ENCODE measurements around the gene DOC2B.
"Not testable (repeated sequence)": the region's sequence is repeated elsewhere in the genome, so short reads cannot be mapped to it uniquely, and the experiment has no call there.

The DOC2B gene

DNA sequence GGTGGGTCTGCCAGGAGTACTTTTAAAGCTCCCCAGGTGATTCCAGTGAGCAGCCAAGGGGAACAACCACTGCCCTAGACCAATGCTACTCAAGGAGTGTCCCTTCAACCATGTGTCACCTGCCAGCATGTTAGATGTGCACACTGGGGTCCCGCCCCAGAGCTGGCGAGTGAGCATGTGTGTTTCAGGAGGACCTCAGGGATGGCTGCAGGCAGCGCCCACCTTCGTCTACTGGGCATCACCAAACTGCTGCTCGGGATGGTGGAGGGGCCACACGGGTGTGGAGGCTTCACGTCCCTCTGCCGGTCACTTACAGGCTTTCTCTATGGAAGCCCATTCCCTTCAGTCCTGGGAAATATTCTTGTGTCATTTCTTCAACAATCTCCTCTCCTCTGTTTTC is 29.0 kb upstream of the DOC2B start:
- DNase-seq, result no peak

DNA sequence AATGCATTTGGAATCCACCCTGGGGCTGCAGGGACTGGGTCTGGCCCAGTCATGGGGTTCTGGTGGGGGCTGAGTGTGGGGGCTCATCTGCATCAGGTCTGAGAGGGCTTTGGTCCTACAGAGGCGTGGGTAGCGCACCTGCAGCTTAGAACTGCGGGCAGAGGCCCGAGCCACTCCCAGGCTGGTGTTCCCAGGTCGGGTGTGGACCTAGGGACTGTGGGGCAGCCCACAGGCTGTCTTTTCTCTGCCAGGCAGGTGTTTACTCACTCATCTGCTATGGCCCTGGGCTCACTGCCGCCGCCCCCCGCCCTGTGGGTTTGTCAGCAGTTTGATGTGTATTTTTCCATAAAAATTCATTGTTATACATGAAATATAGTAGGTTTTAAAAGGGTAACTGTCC is 27.0 kb upstream of the DOC2B start:
- DNase-seq, result no peak

DNA sequence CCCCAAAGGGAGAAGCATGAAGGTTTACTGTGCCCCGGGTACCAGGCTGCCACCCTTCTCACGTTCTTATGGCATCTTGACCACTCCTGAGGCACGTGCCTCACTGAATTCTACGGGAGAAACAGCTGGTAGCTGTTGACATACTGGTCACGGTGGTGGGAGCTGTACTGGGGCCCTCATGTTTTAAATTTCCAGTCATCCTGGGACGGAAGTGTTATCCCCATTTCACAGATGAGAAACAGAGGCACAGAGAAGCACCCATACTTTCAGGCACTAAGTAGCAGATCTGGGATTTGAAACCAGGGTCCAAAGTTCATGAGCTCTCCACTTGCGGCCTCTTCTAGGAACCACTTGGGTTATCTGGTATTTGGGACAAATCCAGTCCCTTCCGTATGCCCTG is 26.3 kb upstream of the DOC2B start:
- no peak for DNase-seq

DNA sequence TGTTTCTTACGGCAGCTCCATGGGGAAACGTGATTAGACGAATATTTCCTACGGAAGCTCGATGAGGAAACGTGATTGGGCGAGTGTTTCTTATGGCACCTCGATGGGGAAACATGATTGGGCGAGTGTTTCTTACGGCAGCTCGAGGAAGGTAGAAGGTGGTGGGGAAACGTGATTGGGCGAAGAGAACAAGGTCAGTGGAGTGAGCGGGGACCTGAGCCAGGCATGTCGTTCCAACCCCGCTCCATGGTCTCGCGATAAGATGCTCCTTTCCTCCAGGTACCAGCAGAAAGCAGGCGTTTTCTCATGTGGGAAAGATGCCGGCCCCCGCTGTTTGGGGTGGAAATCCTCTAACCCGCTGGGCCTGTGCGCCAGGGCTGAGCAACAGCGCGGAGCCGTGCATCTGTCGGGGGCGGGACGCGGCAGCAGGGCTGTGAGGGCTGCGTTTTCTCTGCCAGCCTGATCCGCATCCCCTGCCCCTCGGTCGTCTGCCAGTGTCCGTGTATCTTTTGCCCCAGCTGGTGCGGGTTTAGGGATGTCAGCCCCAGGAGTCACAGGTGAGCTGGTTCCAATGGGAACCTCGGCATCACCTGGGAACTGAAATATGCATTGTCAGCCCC is 25.6 kb upstream of the DOC2B start:
- no peak for DNase-seq

DNA sequence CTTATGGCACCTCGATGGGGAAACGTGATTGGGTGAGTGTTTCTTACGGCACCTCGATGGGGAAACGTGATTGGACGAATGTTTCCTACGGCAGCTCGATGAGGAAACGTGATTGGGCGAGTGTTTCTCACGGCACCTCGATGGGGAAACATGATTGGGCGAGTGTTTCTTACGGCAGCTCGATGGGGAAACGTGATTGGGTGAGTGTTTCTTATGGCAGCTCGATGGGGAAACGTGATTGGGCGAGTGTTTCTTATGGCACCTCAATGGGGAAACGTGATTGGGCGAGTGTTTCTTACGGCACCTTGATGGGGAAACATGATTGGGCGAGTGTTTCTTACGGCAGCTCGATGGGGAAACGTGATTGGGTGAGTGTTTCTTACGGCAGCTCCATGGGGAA is 25.0 kb upstream of the DOC2B start:
- not testable (repeated sequence) for DNase-seq

DNA sequence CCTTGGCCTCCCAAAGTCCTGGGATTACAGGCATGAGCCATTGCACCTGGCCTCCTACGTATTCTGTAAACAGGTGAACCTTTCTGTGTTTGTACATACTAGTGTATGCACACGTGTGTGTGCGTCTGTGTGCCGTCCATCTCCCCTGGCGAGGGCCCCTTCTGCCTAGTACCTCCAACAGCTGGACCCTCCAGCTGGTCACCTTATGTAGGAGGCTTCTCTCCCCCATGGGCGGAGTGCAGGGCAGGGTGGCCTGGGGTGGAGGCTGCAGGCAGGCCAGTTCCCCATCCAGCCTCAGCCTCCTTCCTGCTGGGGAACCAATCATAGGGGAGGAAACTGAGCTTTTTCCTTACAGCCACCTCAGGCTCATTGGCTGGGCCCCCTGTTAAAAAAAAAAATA is 24.4 kb upstream of the DOC2B start:
- no peak for DNase-seq

DNA sequence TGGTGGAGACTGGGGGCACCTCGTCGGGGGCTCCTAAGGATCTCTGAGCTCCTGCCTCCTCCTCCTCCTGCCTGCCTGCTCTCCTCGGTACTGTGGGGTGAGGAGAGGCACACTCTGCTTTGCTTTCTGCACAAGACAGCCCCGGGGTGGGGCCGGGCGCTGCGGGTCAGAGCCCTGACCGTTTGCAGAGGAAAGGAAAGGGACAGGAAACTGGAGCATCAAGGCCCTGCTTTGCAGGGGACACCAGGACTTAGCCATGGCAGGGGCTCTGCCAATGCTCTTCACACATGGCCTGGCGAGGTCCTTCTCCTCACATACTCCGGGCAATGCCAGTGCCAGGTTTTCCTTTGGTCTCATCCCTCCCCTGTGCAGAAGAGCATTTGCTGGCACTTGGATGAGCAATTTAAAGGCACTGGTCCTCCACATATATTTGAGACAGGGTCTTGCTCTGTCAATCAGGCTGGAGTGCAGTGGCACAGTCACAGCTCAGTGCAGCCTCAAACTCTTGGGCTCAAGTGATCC is 23.8 kb upstream of the DOC2B start:
- no peak for DNase-seq

DNA sequence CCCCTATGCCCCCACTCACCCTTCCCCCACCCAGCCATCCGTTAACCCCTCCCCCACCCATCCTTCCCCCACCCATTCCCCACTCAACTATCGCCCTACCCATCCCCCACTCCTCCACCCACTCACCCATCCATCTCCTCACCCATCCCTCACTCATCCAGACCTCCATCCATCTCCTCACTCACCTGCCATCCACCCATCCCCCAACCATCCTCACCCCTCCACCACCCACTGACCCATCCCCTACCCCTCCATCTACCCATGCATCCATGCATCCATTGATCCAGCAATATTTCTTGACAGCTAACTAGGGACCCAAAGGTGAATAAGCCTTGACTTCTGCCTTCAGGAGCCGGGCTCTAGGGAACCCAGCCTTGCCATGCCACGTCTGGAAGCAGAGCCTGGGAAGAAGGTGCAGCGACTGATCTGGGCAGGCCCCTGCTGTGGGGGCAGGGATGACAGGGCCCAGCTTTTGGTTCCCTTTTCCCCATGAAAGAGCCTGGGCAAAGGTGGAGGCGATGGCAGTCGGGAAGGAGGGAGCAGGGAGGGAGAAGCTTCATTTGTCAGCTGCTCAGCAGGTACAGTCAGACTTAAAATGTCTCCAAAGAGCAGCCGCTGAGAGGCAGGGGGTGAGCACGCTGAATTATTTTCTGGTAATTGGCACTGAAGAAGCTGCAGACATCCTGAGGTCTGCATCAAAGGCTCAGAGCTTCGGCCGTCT is 23.1 kb upstream of the DOC2B start:
- DNase-seq, result no peak

DNA sequence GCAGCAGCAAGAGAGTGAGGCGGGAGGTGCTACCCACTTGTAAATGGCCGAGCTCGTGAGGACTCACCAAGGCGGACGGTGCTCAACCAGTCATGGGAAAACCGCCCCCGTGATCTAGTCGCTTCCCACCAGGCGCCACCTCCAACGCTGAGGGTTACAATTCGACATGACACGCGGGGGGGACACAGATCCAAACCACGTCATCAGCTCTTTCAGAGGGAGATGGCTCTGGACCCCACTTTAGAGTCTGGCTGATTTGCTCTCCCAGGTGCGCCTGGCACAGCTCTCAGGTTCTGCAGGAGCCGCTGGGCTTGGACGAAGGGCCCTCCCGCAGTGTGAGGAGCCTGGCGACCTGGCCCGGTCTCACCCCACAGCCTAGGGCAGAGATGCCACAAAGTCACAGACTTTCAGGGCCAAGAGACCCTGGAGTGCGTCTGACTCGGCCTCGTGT is 21.1 kb upstream of the DOC2B start:
- no peak for DNase-seq

DNA sequence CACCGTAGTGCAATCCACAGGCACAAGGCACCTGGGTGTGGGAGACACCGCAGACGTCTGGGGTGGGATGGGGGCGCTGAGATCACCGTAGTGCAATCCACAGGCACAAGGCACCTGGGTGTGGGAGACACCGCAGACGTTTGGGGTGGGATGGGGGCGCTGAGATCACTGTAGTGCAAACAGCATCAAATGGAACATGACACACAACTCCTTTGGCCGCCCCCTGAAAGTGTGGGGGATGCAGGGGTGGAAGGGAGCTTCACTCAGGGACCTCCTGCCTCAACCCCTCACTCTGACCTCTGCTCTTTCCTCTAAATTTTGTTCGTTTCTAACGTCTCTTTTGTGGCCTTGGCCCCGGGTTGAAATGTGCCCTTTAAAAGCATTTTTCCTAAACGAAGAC is 20.3 kb upstream of the DOC2B start:
- not testable (repeated sequence) for DNase-seq

DNA sequence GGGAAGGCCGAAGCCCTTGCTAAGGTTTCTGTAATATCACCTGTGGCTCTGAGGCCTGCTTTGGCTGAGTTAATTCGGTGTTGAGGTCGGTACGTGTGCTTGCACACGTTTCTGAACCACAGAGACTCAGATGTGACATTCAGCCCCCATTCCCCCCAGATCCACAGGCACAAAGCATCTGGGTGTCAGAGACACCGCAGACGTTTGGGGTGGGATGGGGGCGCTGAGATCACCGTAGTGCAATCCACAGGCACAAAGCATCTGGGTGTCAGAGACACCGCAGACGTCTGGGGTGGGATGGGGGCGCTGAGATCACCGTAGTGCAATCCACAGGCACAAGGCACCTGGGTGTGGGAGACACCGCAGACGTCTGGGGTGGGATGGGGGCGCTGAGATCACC is 19.8 kb upstream of the DOC2B start:
- DNase-seq, result not testable (repeated sequence)

DNA sequence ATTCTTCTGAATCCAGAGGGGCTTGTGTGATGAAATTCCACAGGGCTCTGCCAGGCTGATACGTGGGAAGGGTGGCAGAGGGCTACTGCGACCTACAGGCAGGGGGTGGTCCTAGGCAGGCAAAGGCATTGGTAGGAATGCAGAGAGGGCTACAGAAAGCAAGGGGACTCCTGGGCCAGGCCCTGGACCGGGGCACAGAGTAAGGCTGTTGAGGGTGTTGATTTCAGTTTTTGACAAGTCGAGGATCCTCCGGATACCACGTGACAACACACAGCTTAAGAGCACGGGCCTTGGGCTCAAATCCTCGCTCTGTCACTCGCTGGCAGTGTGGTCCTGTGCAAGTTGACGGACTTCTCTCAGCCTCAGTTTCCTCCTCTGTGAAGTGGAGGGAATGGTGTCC is 19.1 kb upstream of the DOC2B start:
- no peak for DNase-seq

DNA sequence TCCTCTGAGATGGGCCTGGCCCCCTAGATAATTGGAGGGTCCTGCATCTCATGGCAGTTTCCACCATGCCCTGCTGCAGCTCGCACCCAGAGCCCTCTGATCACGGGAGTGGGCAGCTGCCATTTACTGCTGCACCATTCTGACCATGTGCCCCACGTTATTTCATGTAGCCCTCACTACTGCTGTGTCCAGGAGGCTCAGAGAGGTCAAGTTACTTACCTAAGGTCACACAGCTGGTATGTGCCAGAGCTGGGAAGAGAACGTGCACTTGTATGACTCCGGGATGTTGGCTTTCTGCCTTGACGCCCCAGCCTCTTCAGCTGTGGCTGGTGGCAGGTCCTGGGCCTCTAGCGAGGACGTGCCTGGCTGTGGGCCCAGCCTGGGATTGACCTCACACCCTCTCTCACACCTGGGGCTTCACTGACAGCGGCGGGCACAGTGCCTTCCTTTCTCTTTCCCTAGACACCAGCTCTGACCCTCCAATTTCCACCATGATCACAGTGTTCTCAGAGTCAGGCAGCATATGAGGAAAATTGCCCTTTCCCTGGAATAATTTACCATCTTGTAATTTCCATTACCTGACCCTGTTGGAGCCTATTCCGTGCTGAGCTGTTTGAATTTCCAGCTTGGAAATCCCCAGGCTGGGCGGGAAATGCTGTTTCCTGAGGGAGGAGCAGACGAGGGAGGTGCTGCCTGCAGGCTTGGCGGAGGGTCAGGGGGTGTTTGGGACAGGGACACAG is 18.5 kb upstream of the DOC2B start:
- DNase-seq, result no peak

DNA sequence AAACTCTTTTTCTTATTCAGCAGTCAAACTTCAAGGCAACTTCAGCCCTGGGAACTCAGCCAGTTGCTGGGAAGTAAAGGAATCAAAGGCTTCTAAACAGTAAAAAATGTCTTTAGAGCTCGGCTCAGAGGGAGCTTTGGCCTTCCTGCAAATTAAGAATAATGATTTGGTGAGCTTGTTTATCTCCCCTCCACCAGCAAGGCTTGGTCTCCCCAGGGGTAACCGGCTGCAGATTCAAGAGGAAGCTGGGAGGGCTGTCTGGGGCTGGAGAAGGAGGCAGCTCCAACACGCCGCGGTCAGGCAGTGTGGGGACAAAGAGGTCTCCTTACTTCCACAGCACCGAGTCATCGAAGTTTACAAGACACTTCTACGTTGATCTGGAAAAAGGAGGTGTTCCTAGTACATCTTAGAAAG is 17.7 kb upstream of the DOC2B start:
- no peak for DNase-seq

DNA sequence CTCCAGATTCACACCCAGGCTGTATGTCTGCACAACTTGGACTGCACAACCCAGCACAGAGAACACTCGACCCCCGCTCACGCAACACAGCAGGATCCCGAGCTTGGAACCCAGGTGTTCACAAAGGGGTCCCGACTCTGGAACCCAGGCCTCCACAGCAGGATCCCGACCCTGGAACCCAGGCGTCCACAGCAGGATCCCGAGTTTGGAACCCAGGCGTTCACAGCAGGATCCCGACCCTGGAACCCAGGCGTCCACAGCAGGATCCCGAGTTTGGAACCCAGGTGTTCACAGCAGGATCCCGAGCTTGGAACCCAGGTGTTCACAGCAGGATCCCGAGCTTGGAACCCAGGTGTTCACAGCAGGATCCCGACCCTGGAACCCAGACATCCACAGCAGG is 16.8 kb upstream of the DOC2B start:
- DNase-seq, result not testable (repeated sequence)

DNA sequence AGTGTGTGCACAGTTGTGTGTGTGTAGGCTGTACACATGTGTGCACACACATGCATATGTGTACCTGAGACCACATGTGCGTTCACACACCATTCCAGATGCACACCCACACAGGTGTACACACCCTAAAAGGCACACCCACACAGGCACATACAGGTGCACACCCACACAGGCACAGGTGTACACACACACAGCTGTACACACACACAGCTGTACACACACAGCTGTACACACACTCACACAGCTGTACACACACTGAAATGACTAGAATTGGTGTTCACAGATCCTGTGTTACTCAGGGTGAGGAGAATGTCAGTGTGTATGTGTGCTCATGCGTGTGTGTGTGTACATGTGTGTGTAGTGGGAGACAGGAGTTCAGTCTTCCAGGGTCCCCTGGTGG is 15.9 kb upstream of the DOC2B start:
- no peak for DNase-seq

DNA sequence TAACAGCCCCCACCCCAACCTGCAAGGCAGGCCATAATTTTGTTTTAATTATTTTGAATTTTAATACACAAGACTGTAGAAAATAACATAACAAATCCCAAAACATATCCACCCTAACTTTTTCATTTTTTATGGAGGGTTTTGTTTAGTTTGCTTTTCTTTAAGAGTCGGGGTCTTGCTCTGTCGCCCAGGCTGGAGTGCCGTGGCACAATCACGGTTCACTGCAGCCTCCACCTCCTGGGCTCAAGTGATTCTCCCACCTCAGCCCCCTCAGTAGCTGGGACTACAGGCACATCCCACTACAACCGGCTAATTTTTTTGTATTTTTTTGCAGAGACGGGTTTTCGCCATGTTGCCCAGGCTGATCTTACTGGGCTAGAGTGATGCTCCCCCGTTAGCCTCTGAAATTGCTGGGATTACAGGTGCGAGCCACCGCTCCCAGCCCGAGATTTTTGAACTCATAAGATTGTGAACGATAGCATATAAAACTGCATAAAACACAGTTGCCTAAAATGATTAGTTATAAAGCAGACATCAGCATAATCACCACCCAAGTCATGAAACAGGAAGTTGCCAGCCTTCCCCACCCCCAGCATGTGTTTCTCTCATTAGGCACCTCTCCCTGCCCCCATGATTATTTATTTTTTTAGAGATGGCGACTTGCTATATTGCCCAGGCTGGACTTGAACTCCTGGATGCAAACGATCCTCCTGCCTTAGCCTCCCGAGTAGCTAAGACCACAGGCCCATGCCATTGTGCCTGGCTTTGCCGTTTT is 13.6 kb upstream of the DOC2B start:
- DNase-seq, result no peak

DNA sequence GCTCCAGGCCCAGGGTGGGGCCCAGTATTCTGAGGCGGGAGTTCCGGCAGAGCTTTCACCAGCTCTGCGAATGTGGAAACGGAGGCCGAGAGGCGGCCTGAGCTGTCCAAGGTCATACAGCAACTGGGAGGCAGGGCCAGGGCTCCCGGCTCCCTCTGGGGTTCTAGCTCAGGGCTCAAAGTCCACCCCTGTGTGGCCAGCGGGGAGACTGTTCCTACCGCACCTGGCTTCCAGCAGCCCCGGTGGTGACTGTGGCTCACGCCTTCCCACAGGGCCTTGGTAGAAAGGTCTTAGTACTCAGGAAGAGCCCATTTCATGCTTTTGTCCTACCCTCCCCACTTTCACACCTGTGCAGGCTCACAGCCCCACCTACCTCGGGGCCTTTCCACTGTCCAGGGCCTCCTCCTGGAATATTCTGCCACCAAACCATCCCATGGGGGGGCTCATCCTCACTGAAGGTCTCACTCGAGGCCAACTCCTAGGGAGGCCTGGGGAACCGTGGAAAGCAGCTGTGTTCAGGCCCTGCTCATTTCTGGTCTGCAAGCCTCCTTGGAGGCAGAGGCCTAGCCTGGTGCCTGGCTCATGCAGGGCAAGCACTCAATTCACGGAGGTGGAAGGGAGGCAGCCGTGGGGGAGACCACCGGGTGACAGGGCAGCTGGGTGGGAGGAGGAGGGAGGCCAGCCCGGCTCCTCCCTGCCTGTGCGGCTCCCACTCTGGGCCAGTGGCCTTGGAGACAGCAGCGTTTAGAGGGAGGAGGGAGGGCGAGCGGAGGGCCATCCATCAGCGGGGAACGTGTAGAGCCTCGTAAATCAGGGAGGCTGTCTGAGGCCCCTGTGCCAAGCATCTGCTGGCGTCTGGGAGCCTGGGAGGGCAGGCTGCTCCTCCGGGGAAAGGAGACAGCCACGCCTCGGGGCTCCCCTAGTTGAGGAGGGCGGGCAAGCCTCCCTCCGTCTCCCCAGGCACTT is 12.7 kb upstream of the DOC2B start:
- DNase-seq, result no peak

DNA sequence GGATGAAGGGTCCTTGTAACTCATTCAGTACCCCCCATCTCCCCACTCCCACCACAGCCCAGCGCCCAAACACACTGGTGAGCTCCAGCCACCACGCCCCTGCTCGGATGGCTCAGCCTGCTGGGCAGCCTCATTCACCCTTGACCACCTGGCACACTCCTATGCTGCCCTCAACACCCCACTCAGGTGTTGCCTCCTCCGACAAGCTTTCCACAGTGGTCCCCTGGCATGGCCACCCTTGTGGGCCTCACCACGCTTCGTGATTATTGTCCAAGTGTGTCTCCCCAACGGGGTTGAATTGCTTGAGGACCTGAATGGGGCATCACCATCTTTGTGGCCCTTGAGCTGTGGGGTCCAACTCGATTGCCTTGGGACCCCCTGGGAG is 12.0 kb upstream of the DOC2B start:
- no peak for DNase-seq

DNA sequence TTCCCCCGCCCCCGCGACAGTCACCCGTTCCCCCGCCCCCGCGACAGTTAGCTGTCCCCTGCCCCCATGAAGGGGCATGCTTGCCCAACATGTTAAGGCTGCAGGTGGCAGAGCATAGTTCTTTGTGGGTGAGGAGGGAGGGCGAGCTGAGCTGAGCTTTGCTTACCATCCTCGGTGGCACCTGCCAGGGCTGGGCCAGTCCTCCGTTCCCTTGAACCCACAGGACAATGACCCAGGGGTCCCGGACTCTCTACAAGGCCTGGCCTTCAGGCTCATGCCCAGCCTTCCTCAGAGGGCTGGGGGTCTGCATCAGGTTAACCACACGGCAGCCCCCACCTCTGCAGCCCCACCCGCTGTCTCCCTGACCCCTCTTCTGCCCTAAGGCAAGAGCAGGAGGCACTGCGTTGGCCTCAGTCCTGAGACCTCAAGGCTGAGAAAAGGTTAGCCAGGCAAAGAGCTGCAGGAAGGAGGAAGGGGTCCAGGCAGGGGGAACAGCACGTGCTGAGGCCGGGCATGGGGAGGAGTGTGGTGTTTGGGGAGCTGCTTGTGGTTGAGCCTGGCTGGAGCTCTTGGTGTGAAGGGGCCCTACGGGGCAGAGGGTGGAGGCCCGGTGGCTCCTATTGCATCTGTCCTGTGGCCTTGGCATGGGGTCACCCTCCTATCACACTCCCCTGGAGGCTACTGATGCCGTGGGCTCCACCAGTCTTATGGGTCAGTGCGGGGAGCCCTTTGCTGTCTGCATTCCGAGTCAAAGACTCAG is 11.4 kb upstream of the DOC2B start:
- no peak for DNase-seq

DNA sequence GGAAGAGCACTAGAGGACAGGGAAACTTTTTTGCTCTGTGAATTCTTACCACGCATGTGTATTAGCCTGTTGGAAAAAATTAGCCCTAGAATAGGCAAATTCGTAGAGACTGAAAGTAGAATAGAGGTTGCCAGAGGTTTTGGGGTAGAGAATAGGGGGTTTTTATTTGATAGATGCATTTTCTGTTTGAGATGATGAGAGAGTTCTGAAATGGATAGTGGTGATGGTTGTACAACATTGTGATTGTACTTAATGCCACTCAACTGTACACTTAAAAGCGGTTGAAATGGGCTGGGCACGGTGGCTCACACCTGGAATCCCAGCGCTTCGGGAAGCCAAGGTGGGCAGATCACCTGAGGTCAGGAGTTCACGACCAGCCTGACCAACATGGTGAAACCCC is 8.0 kb upstream of the DOC2B start:
- no peak for DNase-seq
